OCI-LY3 (cell line): ENCODE measurements around the gene GPR150.
"Not testable (repeated sequence)": the region's sequence is repeated elsewhere in the genome, so short reads cannot be mapped to it uniquely, and the experiment has no call there.

Source experiments
- H2AFZ ChIP-seq: fragments of 200-600, 300-600 bp; shearing (Covaris generic); 2 replicates; pipeline ENCODE4 v1.6.0; 2014; ENCODE audit warnings: antibody characterized with exemption, low read depth, low read length
- H3K27ac ChIP-seq: fragments of 200-600, 300-600 bp; sonication (generic); 2 replicates; pipeline ENCODE4 v1.5.1; 2014; ENCODE audit warnings: mild to moderate bottlenecking, low read length, moderate library complexity, mixed read lengths
- H3K27me3 ChIP-seq: fragments of 200-600, 300-600 bp; sonication (generic); 2 replicates; pipeline ENCODE4 v1.6.1; 2014; ENCODE audit warnings: low read depth, low read length, mixed read lengths
- H3K36me3 ChIP-seq: fragments of 200-600, 300-600 bp; sonication (generic); replicated peaks from 2 replicates; pipeline ENCODE3; 2014; ENCODE audit warnings: low read depth, low read length, mixed read lengths
- H3K4me1 ChIP-seq: fragments of 300-600, 200-600 bp; sonication (generic); 2 replicates; pipeline ENCODE4 v1.6.1; 2014; ENCODE audit warnings: low read length, mixed read lengths
- H3K4me2 ChIP-seq: fragments of 200-600, 300-600 bp; sonication (generic); 2 replicates; pipeline ENCODE4 v1.6.1; 2014; ENCODE audit warnings: low read length, mixed read lengths
- H3K4me3 ChIP-seq: fragments of 300-600, 200-600 bp; sonication (generic); 2 replicates; pipeline ENCODE4 v1.5.1; 2014; ENCODE audit warnings: antibody characterized with exemption, mild to moderate bottlenecking, low read length, moderate library complexity
- H3K79me2 ChIP-seq: fragments of 300-600, 200-600 bp; shearing (Covaris generic); 2 replicates; pipeline ENCODE4 v1.6.1; 2014; ENCODE audit warnings: mild to moderate bottlenecking, low read length, mixed read lengths
- H3K9ac ChIP-seq: fragments of 300-600, 200-600 bp; shearing (Covaris generic); 2 replicates; pipeline ENCODE4 v1.6.0; 2014; ENCODE audit warnings: mild to moderate bottlenecking, low read length, moderate library complexity
- H3K9me3 ChIP-seq: fragments of 200-600, 300-600 bp; shearing (Covaris generic); 2 replicates; pipeline ENCODE4 v1.6.1; 2014; ENCODE audit warnings: low read length, mixed read lengths; ENCODE audit not compliant: insufficient read depth
- H4K20me1 ChIP-seq: fragments of 200-600, 300-600 bp; sonication (generic); 2 replicates; pipeline ENCODE4 v1.6.1; 2016; ENCODE audit warnings: low read length, mixed read lengths; ENCODE audit not compliant: insufficient read depth
- EZH2phosphoT487 ChIP-seq: fragments of 200-600 bp; shearing (Covaris generic); IDR thresholded peaks from 2 replicates; pipeline ENCODE4 v1.6.1; 2018; ENCODE audit warnings: antibody characterized with exemption, mixed run types, low read depth
- TF ChIP-seq, protein P1 (sequence below): fragments of 200-600, 300-600 bp; sonication (generic); IDR thresholded peaks from 2 replicates; pipeline ENCODE4 v1.5.1; 2014; ENCODE audit warnings: antibody characterized with exemption, low read length, low read depth

The GPR150 gene

DNA sequence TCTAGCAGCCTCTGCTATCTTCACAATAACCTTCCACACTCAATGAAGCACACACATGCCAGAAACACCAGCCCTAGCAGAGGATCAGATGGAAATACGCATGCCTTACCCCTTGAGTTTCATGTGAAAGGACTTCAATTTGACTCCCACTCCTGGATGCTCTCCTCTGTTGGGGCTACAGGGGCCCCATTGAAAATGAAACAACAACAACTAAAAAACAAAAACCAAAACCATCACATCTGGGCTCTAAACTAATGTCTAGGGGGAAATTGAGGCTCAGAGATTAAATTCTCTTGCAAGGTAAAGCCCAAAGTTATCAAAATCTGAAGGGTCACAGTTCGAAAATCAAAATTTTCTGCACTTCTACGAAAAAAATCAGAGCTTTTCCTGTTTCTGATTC is 18.7 kb downstream of the GPR150 start:
- H3K9ac ChIP-seq, result no peak overlapping the region
- H3K27me3 ChIP-seq, result no peaks in the 10 kb centered on the region
- TF ChIP-seq, protein P1, sequence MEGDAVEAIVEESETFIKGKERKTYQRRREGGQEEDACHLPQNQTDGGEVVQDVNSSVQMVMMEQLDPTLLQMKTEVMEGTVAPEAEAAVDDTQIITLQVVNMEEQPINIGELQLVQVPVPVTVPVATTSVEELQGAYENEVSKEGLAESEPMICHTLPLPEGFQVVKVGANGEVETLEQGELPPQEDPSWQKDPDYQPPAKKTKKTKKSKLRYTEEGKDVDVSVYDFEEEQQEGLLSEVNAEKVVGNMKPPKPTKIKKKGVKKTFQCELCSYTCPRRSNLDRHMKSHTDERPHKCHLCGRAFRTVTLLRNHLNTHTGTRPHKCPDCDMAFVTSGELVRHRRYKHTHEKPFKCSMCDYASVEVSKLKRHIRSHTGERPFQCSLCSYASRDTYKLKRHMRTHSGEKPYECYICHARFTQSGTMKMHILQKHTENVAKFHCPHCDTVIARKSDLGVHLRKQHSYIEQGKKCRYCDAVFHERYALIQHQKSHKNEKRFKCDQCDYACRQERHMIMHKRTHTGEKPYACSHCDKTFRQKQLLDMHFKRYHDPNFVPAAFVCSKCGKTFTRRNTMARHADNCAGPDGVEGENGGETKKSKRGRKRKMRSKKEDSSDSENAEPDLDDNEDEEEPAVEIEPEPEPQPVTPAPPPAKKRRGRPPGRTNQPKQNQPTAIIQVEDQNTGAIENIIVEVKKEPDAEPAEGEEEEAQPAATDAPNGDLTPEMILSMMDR, result no peak
- no peak for TF ChIP-seq EZH2phosphoT487
- no peaks in the 10 kb centered on the region for H3K4me1 ChIP-seq
- H3K4me2 ChIP-seq, result no peak overlapping the region
- no peak overlapping the region for H2AFZ ChIP-seq
- no peaks in the 10 kb centered on the region for H3K36me3 ChIP-seq
- H3K27ac ChIP-seq, result no peak overlapping the region
- no peaks in the 10 kb centered on the region for H4K20me1 ChIP-seq
- no peak overlapping the region for H3K4me3 ChIP-seq
- H3K79me2 ChIP-seq, result no peaks in the 10 kb centered on the region
- H3K9me3 ChIP-seq, result no peaks in the 10 kb centered on the region

DNA sequence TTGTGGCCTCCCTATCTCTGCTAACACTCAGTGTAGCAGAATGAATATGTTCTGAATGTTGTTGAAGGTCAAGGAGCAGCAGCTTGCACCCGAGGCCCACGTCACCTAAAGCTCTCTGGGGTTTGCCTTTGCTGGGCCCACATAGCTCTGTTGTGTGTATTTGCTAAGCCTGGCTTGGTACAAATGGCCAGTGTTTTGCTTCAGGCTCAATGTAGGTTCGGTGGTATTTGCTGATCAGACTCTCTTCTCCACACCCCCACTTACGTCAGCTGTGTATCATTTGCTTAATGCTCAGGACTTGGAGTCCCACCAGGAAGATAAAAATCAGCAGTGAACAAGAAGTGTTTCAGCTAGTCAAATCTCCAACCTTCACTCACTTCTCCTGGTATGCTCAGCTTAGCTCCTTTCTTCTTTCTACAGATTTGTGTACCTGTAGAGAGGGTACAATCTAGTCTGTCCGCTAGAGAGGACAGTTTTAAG is 21.9 kb downstream of the GPR150 start:
- Histone ChIP-seq H3K9me3 (no peaks in the 10 kb centered on the region), H3K4me3 (no peak overlapping the region), H3K27ac (no peak overlapping the region), H3K4me2 (no peak overlapping the region), H3K27me3 (no peaks in the 10 kb centered on the region), H3K4me1 (peaks cover 12% of the 10 kb centered on the region), H3K79me2 (no peaks in the 10 kb centered on the region), H4K20me1 (no peaks in the 10 kb centered on the region), H3K36me3 (no peaks in the 10 kb centered on the region), H2AFZ (no peak overlapping the region), H3K9ac (no peak overlapping the region)
- TF ChIP-seq, protein P1, result no peak
- TF ChIP-seq EZH2phosphoT487, result no peak

DNA sequence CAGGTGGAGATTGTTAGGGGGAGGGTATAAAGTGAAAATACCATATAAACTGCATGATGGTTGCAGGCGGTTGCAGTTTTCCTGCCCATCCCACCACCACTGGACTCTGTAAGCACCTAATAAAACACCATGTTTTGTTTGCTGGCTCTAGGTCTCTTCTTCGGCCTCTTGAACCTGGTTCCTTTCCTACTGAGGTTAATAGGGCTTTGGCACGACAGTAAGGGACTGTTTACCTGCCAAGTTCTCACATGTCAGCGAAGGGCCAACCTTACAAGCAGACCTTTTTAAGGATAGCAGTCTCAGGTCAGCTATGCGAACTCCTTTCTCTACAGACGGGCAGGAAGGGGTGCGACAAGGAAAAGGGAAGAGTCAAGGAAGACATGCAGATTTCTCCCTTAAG is 23.3 kb downstream of the GPR150 start:
- no peaks in the 10 kb centered on the region for H3K9me3 ChIP-seq
- no peak overlapping the region for H3K27ac ChIP-seq
- no peak overlapping the region for H3K4me3 ChIP-seq
- no peaks in the 10 kb centered on the region for H3K27me3 ChIP-seq
- no peak overlapping the region for H2AFZ ChIP-seq
- H3K4me2 ChIP-seq, result no peak overlapping the region
- TF ChIP-seq, protein P1, result no peak
- no peak for TF ChIP-seq EZH2phosphoT487
- no peaks in the 10 kb centered on the region for H3K79me2 ChIP-seq
- H3K36me3 ChIP-seq, result no peaks in the 10 kb centered on the region
- peaks cover 22% of the 10 kb centered on the region for H3K4me1 ChIP-seq
- no peaks in the 10 kb centered on the region for H4K20me1 ChIP-seq
- H3K9ac ChIP-seq, result no peak overlapping the region

DNA sequence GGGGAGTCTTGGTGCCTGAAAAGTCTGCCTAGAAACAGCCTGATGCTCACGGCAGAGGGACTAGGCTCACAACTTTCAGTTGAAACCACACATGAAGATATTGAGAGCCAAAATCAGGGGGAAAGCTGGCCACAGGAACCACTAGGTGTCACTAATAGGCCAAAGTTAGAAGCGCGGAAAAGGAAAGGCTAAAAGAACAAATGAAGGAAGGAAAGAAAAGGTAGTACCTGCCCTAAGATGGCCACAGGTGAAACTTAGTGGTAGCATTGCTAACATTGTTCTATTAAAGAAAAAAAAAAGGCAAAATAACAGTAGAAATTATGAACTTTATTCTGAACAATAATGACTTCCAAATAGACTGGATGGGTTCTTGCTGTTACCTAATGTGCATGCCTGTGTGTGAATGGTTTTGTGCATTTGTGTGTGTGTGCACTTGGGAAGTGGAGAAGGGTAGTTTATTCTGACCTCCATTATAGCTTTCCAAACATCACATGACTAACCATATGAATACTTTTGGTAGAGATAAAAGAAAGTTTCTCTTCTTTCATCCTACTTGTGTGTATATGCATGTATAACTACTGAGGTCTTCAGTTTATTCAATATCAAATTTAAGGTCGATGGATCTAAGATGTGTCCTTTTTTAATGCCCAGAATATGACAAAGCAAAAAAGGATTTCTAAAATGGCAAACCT is 24.6 kb downstream of the GPR150 start:
- Histone ChIP-seq H3K36me3 (no peaks in the 10 kb centered on the region), H3K79me2 (no peaks in the 10 kb centered on the region), H3K4me3 (0 out of 2 replicates have a peak overlapping the region, but pooled peaks have one; percentile 12), H3K27me3 (no peaks in the 10 kb centered on the region), H4K20me1 (no peaks in the 10 kb centered on the region), H3K9me3 (no peaks in the 10 kb centered on the region), H3K4me1 (peaks cover 36% of the 10 kb centered on the region), H2AFZ (peak overlapping the region; percentile 96), H3K27ac (no peak overlapping the region), H3K9ac (peak overlapping the region; percentile 10; the same call in 1 of the 2 replicates), H3K4me2 (peak overlapping the region; percentile 61)
- TF ChIP-seq, protein P1, result peak; percentile 83
- TF ChIP-seq EZH2phosphoT487, result no peak

DNA sequence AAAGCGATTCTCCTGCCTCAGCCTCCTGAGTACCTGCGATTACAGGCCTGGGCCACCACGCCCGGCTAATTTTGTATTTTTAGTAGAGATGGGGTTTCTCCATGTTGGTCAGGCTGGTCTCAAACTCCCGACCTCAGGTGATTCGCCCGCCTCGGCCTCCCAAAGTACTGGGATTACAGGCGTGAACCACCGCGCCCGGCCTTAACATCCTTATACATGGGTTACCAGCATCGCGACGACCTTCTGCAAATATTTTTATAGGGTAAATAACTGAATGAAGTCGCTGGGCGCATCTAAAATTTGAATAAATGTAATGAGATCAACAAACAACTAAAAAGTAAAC is 26.3 kb downstream of the GPR150 start:
- not testable (repeated sequence) for H3K79me2 ChIP-seq, H4K20me1 ChIP-seq, H3K9me3 ChIP-seq, H3K27ac ChIP-seq, H3K27me3 ChIP-seq, H3K36me3 ChIP-seq
- H2AFZ ChIP-seq, result peak overlapping the region; percentile 74; the same call in 1 of the 2 replicates
- peaks cover 38% of the 10 kb centered on the region for H3K4me1 ChIP-seq
- H3K4me2 ChIP-seq, result peak overlapping the region; percentile 97
- peak overlapping the region; percentile 83 for H3K4me3 ChIP-seq
- 0 out of 2 replicates have a peak overlapping the region, but pooled peaks have one; percentile 22 for H3K9ac ChIP-seq
